Thyroid gland (tissue), 4 donors: ENCODE results near the gene HBM. TPM values are rescaled to one million over a fixed set of nuclear protein-coding genes. Genes with fewer than 3 reads are reported as not detected.

Experiments
- DNase-seq, 2 donors: peaks; one replicate each; pipeline ENCODE4 v3.0.0-alpha.2; 2019
- H3K27ac ChIP-seq, 3 donors: fragments of 200-600 bp; sonication (generic); 1 replicate in 2 of 3; 2 replicates in 1 of 3; pipeline ENCODE4 v1.5.1; 2016 to 2019; ENCODE audit warnings: mild to moderate bottlenecking in 1 of 3, moderate library complexity in 1 of 3
- H3K27me3 ChIP-seq: fragments of 200-600 bp; sonication (generic); one replicate; pipeline ENCODE4 v1.5.1; 2019
- H3K36me3 ChIP-seq, 2 donors: fragments of 200-600 bp; sonication (generic); one replicate each; pipeline ENCODE4 v1.5.1; 2016 to 2019
- H3K4me1 ChIP-seq, 2 donors: fragments of 200-600 bp; sonication (generic); one replicate each; pipeline ENCODE4 v1.5.1; 2017 to 2019
- H3K4me3 ChIP-seq, 3 donors: fragments of 200-600 bp; sonication (generic); replicated peaks in 1 of 3; 1 replicate in 2 of 3; 2 replicates in 1 of 3; pipeline ENCODE4 v1.5.1; 2016; ENCODE audit warnings: mild to moderate bottlenecking in 1 of 3
- H3K9me3 ChIP-seq: fragments of 200-600 bp; sonication (generic); one replicate; pipeline ENCODE4 v1.5.1; 2017
- CTCF ChIP-seq, 6 experiments: fragments of 200-600 bp in 3 of 6; fragments of 450-650 bp in 3 of 6; sonication (generic) in 3 of 6; IDR thresholded peaks; one replicate each; pipeline ENCODE4 v1.5.1; 2016 to 2019; ENCODE audit warnings: antibody characterized with exemption in 6 of 6, mild to moderate bottlenecking in 2 of 6, inconsistent platforms in 1 of 6, moderate library complexity in 1 of 6
- POLR2A ChIP-seq, 2 donors: fragments of 450-650 bp; IDR thresholded peaks; one replicate each; pipeline ENCODE4 v1.6.1; 2017; ENCODE audit warnings: antibody characterized with exemption in 2 of 2, mild to moderate bottlenecking in 2 of 2, moderate library complexity in 1 of 2
- WGBS, 2 donors: methylation state at CpG; one replicate each; pipeline ENCODE4 v1.1.5; 2017; 5-methylcytosine and 5-hydroxymethylcytosine counted together
- intact Hi-C: fragments of 100-400 bp; cut with DNase I; formaldehyde crosslinking; loops from one replicate; pipeline ENCODE4 v1.15.1; 2023
- total RNA-seq, 4 donors: library from RNA; depleted of rRNA; stranded (reverse); fragments of >200 nt; gene quantifications; one replicate each; pipeline ENCODE4 v1.2.3, GENCODE V29; 2016

The HBM gene
- total RNA-seq, 4 donors from 2014 or later = not detected

- no peaks in the 10 kb centered on the region for H3K36me3 ChIP-seq
- H3K4me1 ChIP-seq = no peaks in the 10 kb centered on the region
- DNase-seq = no peak
- intact Hi-C loops = no loop called here
- no peaks in the 10 kb centered on the region for H3K9me3 ChIP-seq
- H3K4me3 ChIP-seq = no peak overlapping the region
- 66 to 68% methylated on average over 10 of the region's 10 CpGs for WGBS, 2 donors
- TF ChIP-seq CTCF (IDR thresholded peaks at IDR 0.05) (no peak), POLR2A (IDR thresholded peaks at IDR 0.05) (no peak)
- H3K27me3 ChIP-seq = no peaks in the 10 kb centered on the region
- H3K27ac ChIP-seq = no peak overlapping the region
Measured at GRCh38 chr16:140175-140857, 25.5 kb upstream of the HBM start.

- H3K4me1 ChIP-seq = no peaks in the 10 kb centered on the region
- intact Hi-C loops = no loop called here
- no peaks in the 10 kb centered on the region for H3K36me3 ChIP-seq
- no peak for DNase-seq
- no peaks in the 10 kb centered on the region for H3K27me3 ChIP-seq
- no peak overlapping the region for H3K27ac ChIP-seq
- no peak overlapping the region for H3K4me3 ChIP-seq
- H3K9me3 ChIP-seq = no peaks in the 10 kb centered on the region
- TF ChIP-seq CTCF (IDR thresholded peaks at IDR 0.05) (no peak), POLR2A (IDR thresholded peaks at IDR 0.05) (no peak)
- WGBS, 2 donors = 72 to 75% methylated on average over 11 to 12 of the region's 12 CpGs
Measured at GRCh38 chr16:142405-142967, 23.3 kb upstream of the HBM start.

GRCh38 chr16:143047-143446 is 22.7 kb upstream of the HBM start:
- H3K4me3 ChIP-seq = no peak overlapping the region
- no peaks in the 10 kb centered on the region for H3K9me3 ChIP-seq
- no peaks in the 10 kb centered on the region for H3K4me1 ChIP-seq
- TF ChIP-seq CTCF (IDR thresholded peaks at IDR 0.05) (no peak), POLR2A (IDR thresholded peaks at IDR 0.05) (no peak)
- no peaks in the 10 kb centered on the region for H3K27me3 ChIP-seq
- 87 to 90% methylated on average over 6 of the region's 6 CpGs for WGBS, 2 donors
- H3K27ac ChIP-seq = no peak overlapping the region
- H3K36me3 ChIP-seq = no peaks in the 10 kb centered on the region
- intact Hi-C loops = no loop called here
- no peak for DNase-seq

GRCh38 chr16:143456-143855 is 22.3 kb upstream of the HBM start:
- no peak overlapping the region for H3K27ac ChIP-seq
- H3K4me1 ChIP-seq = no peaks in the 10 kb centered on the region
- intact Hi-C loops = no loop called here
- H3K36me3 ChIP-seq = no peaks in the 10 kb centered on the region
- no peaks in the 10 kb centered on the region for H3K9me3 ChIP-seq
- H3K4me3 ChIP-seq = no peak overlapping the region
- 66 to 74% methylated on average over 4 to 5 of the region's 6 CpGs for WGBS, 2 donors
- TF ChIP-seq CTCF (IDR thresholded peaks at IDR 0.05) (no peak), POLR2A (IDR thresholded peaks at IDR 0.05) (no peak)
- no peak for DNase-seq
- H3K27me3 ChIP-seq = no peaks in the 10 kb centered on the region

- no peak for DNase-seq
- intact Hi-C loops = no loop called here
- TF ChIP-seq POLR2A (IDR thresholded peaks at IDR 0.05) = no peak
- no peak for TF ChIP-seq CTCF (IDR thresholded peaks at IDR 0.05)
- no peaks in the 10 kb centered on the region for H3K36me3 ChIP-seq
- no peak overlapping the region for H3K4me3 ChIP-seq
- H3K27ac ChIP-seq = no peak overlapping the region
- no peaks in the 10 kb centered on the region for H3K27me3 ChIP-seq
- no peaks in the 10 kb centered on the region for H3K4me1 ChIP-seq
- H3K9me3 ChIP-seq = no peaks in the 10 kb centered on the region
- WGBS, 2 donors = 88 to 90% methylated on average over 14 of the region's 14 CpGs
Measured at GRCh38 chr16:144797-145252, 21.0 kb upstream of the HBM start.
